Uterus (tissue), 4 donors: Measurements from ENCODE around the gene KRT79. TPM values are rescaled to one million over a fixed set of nuclear protein-coding genes. Genes with fewer than 3 reads are reported as not detected.

Experiments used
- DNase-seq, 2 donors: peaks; one replicate each; pipeline ENCODE4 v3.0.0-alpha.2; 2019 to 2020
- H3K27ac ChIP-seq, 2 donors: fragments of 200-600 bp; sonication (generic); 1 replicate in 1 of 2; 2 replicates in 1 of 2; pipeline ENCODE4 v1.5.1; 2016 to 2018
- H3K27me3 ChIP-seq, 2 donors: fragments of 200-600 bp; sonication (generic); one replicate each; pipeline ENCODE4 v1.5.1; 2018 to 2019; ENCODE audit warnings: control low read depth in 1 of 2
- H3K36me3 ChIP-seq, 2 donors: fragments of 200-600 bp; sonication (generic); one replicate each; pipeline ENCODE4 v1.5.1; 2019; ENCODE audit warnings: control low read depth in 1 of 2
- H3K4me1 ChIP-seq, 2 donors: fragments of 200-600 bp; sonication (generic); one replicate each; pipeline ENCODE4 v1.5.1; 2018 to 2019; ENCODE audit warnings: control low read depth in 1 of 2
- H3K4me3 ChIP-seq, 2 donors: fragments of 200-600 bp; sonication (generic); 1 replicate in 1 of 2; 2 replicates in 1 of 2; pipeline ENCODE4 v1.5.1; 2018 to 2019; ENCODE audit warnings: mild to moderate bottlenecking in 1 of 2
- H3K9me3 ChIP-seq, 2 donors: fragments of 200-600 bp; sonication (generic); one replicate each; pipeline ENCODE4 v1.5.1; 2019; ENCODE audit warnings: control low read depth in 1 of 2
- POLR2A ChIP-seq, 2 donors: fragments of 450-650 bp; IDR thresholded peaks; one replicate each; pipeline ENCODE4 v1.6.1; 2016; ENCODE audit warnings: antibody characterized with exemption in 2 of 2, mild to moderate bottlenecking in 1 of 2, moderate library complexity in 1 of 2
- intact Hi-C: fragments of 100-400 bp; cut with DNase I; formaldehyde crosslinking; loops from one replicate; pipeline ENCODE4 v1.15.1; 2023; ENCODE audit warnings: low total_unique reads
- total RNA-seq, 4 donors: library from RNA; depleted of rRNA in 3 of 4; stranded (reverse); fragments of >200 nt in 3 of 4; gene quantifications; one replicate each; pipeline versions ENCODE4 v1.1.0 to v1.2.4, GENCODE V29; 2014 to 2023
- TF ChIP-seq, protein P1 (sequence below), 4 experiments: fragments of 200-600 bp in 2 of 4; fragments of 450-650 bp in 2 of 4; sonication (generic) in 2 of 4; IDR thresholded peaks; one replicate each; pipeline ENCODE4 v1.5.1; 2016 to 2019; ENCODE audit warnings: antibody characterized with exemption in 4 of 4, mild to moderate bottlenecking in 2 of 4, moderate library complexity in 1 of 4
- donor health status: DM: yes; HTN: yes; CAD: no.

The KRT79 gene
- total RNA-seq, 4 donors from 2014 or later, result not detected

- no peak for DNase-seq
- no peak overlapping the region for H3K27ac ChIP-seq
- no peaks in the 10 kb centered on the region for H3K9me3 ChIP-seq
- no peaks in the 10 kb centered on the region for H3K4me1 ChIP-seq
- no peaks in the 10 kb centered on the region for H3K27me3 ChIP-seq
- no peaks in the 10 kb centered on the region for H3K36me3 ChIP-seq
- TF ChIP-seq, protein P1, sequence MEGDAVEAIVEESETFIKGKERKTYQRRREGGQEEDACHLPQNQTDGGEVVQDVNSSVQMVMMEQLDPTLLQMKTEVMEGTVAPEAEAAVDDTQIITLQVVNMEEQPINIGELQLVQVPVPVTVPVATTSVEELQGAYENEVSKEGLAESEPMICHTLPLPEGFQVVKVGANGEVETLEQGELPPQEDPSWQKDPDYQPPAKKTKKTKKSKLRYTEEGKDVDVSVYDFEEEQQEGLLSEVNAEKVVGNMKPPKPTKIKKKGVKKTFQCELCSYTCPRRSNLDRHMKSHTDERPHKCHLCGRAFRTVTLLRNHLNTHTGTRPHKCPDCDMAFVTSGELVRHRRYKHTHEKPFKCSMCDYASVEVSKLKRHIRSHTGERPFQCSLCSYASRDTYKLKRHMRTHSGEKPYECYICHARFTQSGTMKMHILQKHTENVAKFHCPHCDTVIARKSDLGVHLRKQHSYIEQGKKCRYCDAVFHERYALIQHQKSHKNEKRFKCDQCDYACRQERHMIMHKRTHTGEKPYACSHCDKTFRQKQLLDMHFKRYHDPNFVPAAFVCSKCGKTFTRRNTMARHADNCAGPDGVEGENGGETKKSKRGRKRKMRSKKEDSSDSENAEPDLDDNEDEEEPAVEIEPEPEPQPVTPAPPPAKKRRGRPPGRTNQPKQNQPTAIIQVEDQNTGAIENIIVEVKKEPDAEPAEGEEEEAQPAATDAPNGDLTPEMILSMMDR (IDR thresholded peaks at IDR 0.05), result no peak
- TF ChIP-seq POLR2A (IDR thresholded peaks at IDR 0.05), result no peak
- H3K4me3 ChIP-seq, result no peak overlapping the region
- intact Hi-C loops, result no loop called here
These were observed 22.7 kb downstream of the KRT79 start for GRCh38 chr12:52811191-52812072.

GRCh38 chr12:52810554-52810953 is 23.6 kb downstream of the KRT79 start:
- no peak for TF ChIP-seq POLR2A (IDR thresholded peaks at IDR 0.05)
- TF ChIP-seq, protein P1 (IDR thresholded peaks at IDR 0.05), result no peak
- Histone ChIP-seq H3K4me1 (no peaks in the 10 kb centered on the region), H3K27ac (no peak overlapping the region), H3K9me3 (no peaks in the 10 kb centered on the region), H3K27me3 (no peaks in the 10 kb centered on the region), H3K36me3 (no peaks in the 10 kb centered on the region), H3K4me3 (no peak overlapping the region)
- DNase-seq, result no peak
- intact Hi-C loops, result no loop called here

DNA sequence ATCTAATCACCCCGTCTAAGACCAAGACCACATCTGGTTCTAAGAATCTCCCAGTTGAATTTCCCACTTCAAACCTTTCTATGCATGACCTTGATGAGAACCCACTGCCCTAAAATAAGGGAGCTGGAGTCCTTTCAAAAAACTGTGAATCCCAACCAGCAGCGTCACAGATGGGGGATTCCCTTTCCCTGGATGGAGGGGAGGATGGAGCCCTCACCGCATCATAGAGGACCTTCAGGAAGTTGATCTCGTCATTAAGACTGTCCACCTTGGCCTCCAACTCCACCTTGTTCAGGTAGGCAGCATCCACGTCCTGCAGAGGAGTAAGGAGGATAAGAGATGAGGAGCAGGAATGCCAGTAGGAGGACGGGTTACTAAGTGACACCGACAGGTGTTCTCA is 24.9 kb downstream of the KRT79 start:
- no peak for DNase-seq
- H3K4me1 ChIP-seq, result no peaks in the 10 kb centered on the region
- TF ChIP-seq POLR2A (IDR thresholded peaks at IDR 0.05), result no peak
- TF ChIP-seq, protein P1 (IDR thresholded peaks at IDR 0.05), result no peak
- H3K27ac ChIP-seq, result no peak overlapping the region
- no peaks in the 10 kb centered on the region for H3K36me3 ChIP-seq
- H3K9me3 ChIP-seq, result no peaks in the 10 kb centered on the region
- intact Hi-C loops, result no loop called here
- H3K4me3 ChIP-seq, result no peak overlapping the region
- H3K27me3 ChIP-seq, result no peaks in the 10 kb centered on the region

GRCh38 chr12:52808573-52809160 is 25.4 kb downstream of the KRT79 start:
- TF ChIP-seq, protein P1 (IDR thresholded peaks at IDR 0.05), result no peak
- TF ChIP-seq POLR2A (IDR thresholded peaks at IDR 0.05), result no peak
- H3K4me1 ChIP-seq, result no peaks in the 10 kb centered on the region

More at GRCh38 chr12:52808573-52809160, 25.4 kb downstream of the KRT79 start:
- Histone ChIP-seq H3K27me3 (no peaks in the 10 kb centered on the region), H3K36me3 (no peaks in the 10 kb centered on the region), H3K9me3 (no peaks in the 10 kb centered on the region), H3K27ac (no peak overlapping the region), H3K4me3 (no peak overlapping the region)
- DNase-seq, result no peak
- intact Hi-C loops, result no loop called here
